Measurements from ENCODE around the gene NAA35. TPM values are rescaled to one million over a fixed set of nuclear protein-coding genes. Genes with fewer than 3 reads are reported as not detected.
"Not testable (repeated sequence)": the region's sequence is repeated elsewhere in the genome, so short reads cannot be mapped to it uniquely, and the experiment has no call there.

Gene NAA35
- total RNA-seq, 2 donors from 2014 or later, result 16.7 to 26.2 TPM

DNA sequence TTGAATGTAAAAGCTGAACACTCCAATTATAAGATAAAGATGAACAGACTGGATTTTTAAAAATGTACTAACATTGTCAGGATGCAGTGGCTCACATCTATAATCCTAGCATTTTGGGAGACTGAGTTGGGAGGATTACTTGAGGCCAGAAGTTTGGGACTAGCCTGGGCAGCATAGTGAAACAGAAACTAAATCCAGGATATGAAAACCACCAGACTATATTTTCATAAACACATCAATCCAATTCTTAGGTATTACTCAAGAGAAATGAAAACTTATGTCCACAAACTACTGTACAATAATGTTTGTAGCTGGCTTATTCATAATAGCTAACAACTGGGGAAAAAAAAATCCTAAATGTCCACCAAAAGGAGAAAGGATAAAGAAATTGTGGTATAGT is 26.8 kb upstream of the NAA35 start:
- Histone ChIP-seq H3K9me3 (no peaks in the 10 kb centered on the region), H3K4me1 (replicated peaks) (no peaks in the 10 kb centered on the region), H3K27me3 (replicated peaks; ENCODE audit: insufficient read depth) (no peaks in the 10 kb centered on the region), H3K36me3 (no peaks in the 10 kb centered on the region), H3K27ac (no peak overlapping the region), H3K4me3 (no peak overlapping the region)
- TF ChIP-seq, protein P1, sequence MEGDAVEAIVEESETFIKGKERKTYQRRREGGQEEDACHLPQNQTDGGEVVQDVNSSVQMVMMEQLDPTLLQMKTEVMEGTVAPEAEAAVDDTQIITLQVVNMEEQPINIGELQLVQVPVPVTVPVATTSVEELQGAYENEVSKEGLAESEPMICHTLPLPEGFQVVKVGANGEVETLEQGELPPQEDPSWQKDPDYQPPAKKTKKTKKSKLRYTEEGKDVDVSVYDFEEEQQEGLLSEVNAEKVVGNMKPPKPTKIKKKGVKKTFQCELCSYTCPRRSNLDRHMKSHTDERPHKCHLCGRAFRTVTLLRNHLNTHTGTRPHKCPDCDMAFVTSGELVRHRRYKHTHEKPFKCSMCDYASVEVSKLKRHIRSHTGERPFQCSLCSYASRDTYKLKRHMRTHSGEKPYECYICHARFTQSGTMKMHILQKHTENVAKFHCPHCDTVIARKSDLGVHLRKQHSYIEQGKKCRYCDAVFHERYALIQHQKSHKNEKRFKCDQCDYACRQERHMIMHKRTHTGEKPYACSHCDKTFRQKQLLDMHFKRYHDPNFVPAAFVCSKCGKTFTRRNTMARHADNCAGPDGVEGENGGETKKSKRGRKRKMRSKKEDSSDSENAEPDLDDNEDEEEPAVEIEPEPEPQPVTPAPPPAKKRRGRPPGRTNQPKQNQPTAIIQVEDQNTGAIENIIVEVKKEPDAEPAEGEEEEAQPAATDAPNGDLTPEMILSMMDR (IDR thresholded peaks at IDR 0.05), result no peak
- TF ChIP-seq POLR2AphosphoS5 (IDR thresholded peaks at IDR 0.05) (no peak), POLR2A (IDR thresholded peaks at IDR 0.05) (no peak)
- no peak for DNase-seq (ENCODE audit: low spot score)
- intact Hi-C loops (cut with DNase I), result no loop called here

- Histone ChIP-seq H3K4me1 (replicated peaks) (no peaks in the 10 kb centered on the region), H3K36me3 (no peaks in the 10 kb centered on the region), H3K9me3 (no peaks in the 10 kb centered on the region), H3K27me3 (replicated peaks; ENCODE audit: insufficient read depth) (no peaks in the 10 kb centered on the region), H3K27ac (no peak overlapping the region), H3K4me3 (no peak overlapping the region)
- 88% methylated on average over 7 of the region's 7 CpGs for WGBS
- TF ChIP-seq POLR2A (IDR thresholded peaks at IDR 0.05) (no peak), POLR2AphosphoS5 (IDR thresholded peaks at IDR 0.05) (no peak)
- TF ChIP-seq, protein P1 (IDR thresholded peaks at IDR 0.05), result no peak
- intact Hi-C loops (cut with DNase I), result no loop called here
- DNase-seq (ENCODE audit: low spot score), result no peak
Measured at GRCh38 chr9:85917756-85918155, 23.2 kb upstream of the NAA35 start.

DNA sequence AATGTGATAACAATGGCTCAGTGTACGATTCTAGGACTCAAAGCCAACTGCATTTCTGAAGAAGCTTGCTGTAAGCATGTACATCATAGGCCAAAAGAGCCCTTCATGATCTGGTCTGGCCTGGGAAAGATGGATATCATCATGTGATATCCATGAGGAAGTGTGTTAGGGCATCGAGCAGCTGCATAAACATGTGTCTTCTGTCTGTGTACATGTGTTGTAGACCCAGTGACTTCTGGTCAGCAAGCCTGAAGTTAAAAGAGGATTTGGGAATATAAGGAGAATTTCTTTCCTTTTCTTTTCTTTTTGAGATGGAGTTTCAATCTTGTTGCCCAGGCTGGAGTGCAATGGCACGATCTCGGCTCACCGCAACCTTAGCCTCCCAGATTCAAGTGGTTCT is 15.5 kb upstream of the NAA35 start:
- Histone ChIP-seq H3K4me3 (no peak overlapping the region), H3K4me1 (replicated peaks) (no peaks in the 10 kb centered on the region), H3K36me3 (no peaks in the 10 kb centered on the region), H3K9me3 (no peaks in the 10 kb centered on the region), H3K27ac (no peak overlapping the region), H3K27me3 (replicated peaks; ENCODE audit: insufficient read depth) (no peaks in the 10 kb centered on the region)
- intact Hi-C loops (cut with DNase I), result no loop called here
- 94% methylated on average over 5 of the region's 5 CpGs for WGBS
- DNase-seq (ENCODE audit: low spot score), result no peak
- TF ChIP-seq, protein P1 (IDR thresholded peaks at IDR 0.05), result no peak
- TF ChIP-seq POLR2AphosphoS5 (IDR thresholded peaks at IDR 0.05) (no peak), POLR2A (IDR thresholded peaks at IDR 0.05) (no peak)

DNA sequence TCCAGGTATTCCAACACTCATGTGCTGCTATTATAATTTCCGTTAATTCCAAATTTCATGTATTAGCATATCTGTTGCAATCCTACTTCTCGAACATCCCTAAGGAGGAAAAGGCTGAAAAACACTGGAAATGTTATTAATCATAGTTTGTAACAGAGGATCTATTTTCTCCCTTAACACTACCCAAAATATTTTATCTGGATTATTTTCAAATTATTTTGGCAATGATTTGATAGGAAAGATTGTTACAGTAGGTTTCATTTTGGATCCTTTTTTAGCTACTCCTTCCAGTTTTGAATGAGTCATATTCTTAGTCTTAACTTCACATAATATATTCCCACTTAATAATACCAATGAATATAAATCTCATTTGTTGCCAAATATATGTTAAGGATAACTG is 13.9 kb upstream of the NAA35 start:
- intact Hi-C loops (cut with DNase I), result no loop called here
- H3K4me3 ChIP-seq, result no peak overlapping the region
- no peaks in the 10 kb centered on the region for H3K36me3 ChIP-seq
- no peak overlapping the region for H3K27ac ChIP-seq
- no peaks in the 10 kb centered on the region for H3K27me3 ChIP-seq (replicated peaks; ENCODE audit: insufficient read depth)
- no peak for DNase-seq (ENCODE audit: low spot score)
- TF ChIP-seq POLR2AphosphoS5 (IDR thresholded peaks at IDR 0.05) (no peak), POLR2A (IDR thresholded peaks at IDR 0.05) (no peak)
- TF ChIP-seq, protein P1 (IDR thresholded peaks at IDR 0.05), result no peak
- no peaks in the 10 kb centered on the region for H3K4me1 ChIP-seq (replicated peaks)
- WGBS, result 72% methylated on average over 2 of the region's 2 CpGs
- no peaks in the 10 kb centered on the region for H3K9me3 ChIP-seq

DNA sequence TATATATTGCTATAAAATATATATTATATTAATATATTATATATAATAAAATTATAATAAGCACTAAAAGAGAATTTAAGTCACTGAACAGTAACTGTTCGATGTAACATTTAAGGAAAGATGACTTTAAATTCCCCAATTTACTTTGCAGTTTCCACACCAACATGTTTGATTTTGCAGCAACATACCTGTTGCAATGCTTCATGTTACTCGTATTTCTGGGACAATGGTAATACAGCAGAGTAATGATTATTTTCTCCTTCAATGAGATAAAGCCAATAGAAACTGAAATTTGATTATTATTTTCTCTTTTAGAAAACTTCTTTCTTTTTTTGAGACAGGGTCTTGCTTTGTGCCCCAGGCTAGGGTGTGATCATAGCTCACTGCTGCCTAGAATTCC is 9.5 kb upstream of the NAA35 start:
- TF ChIP-seq, protein P1 (IDR thresholded peaks at IDR 0.05), result no peak
- no peak for TF ChIP-seq POLR2A (IDR thresholded peaks at IDR 0.05)
- no peak for TF ChIP-seq POLR2AphosphoS5 (IDR thresholded peaks at IDR 0.05)
- no peaks in the 10 kb centered on the region for H3K36me3 ChIP-seq
- intact Hi-C loops (cut with DNase I), result no loop called here
- H3K4me3 ChIP-seq, result no peak overlapping the region
- H3K27me3 ChIP-seq (replicated peaks; ENCODE audit: insufficient read depth), result no peaks in the 10 kb centered on the region
- 88% methylated on average over 2 of the region's 2 CpGs for WGBS
- no peaks in the 10 kb centered on the region for H3K9me3 ChIP-seq
- DNase-seq (ENCODE audit: low spot score), result no peak
- H3K27ac ChIP-seq, result no peak overlapping the region
- no peaks in the 10 kb centered on the region for H3K4me1 ChIP-seq (replicated peaks)

GRCh38 chr9:85935950-85936349 is 5.0 kb upstream of the NAA35 start:
- H3K36me3 ChIP-seq; H3K9me3 ChIP-seq; H3K27ac ChIP-seq; H3K4me1 ChIP-seq (replicated peaks); H3K27me3 ChIP-seq (replicated peaks; ENCODE audit: insufficient read depth); DNase-seq (ENCODE audit: low spot score); H3K4me3 ChIP-seq; intact Hi-C loops (cut with DNase I): not testable (repeated sequence)
- 94% methylated on average over 14 of the region's 14 CpGs for WGBS
